Right lobe of liver (tissue), 6 donors: ENCODE data around the gene ACSL3. TPM values are rescaled to one million over a fixed set of nuclear protein-coding genes. Genes with fewer than 3 reads are reported as not detected.
"Not testable (repeated sequence)": the region's sequence is repeated elsewhere in the genome, so short reads cannot be mapped to it uniquely, and the experiment has no call there.

Experiments used
- ATAC-seq, 4 donors: fragments of 200-7000 bp; cut with Tn5 transposase; one replicate each; pipeline ENCODE4 v1.9.1; 2020; ENCODE audit warnings: mild to moderate bottlenecking in 4 of 4, moderate library complexity in 4 of 4
- DNase-seq, 3 donors: peaks; one replicate each; pipeline ENCODE4 v3.0.0-alpha.2; 2020
- H3K27ac ChIP-seq, 3 donors: fragments of 200-600 bp; one replicate each; pipeline ENCODE4 v1.8.0; 2022
- H3K27me3 ChIP-seq, 2 donors: fragments of 200-600 bp; one replicate each; pipeline ENCODE4 v1.8.0; 2022
- H3K36me3 ChIP-seq, 4 donors: fragments of 200-600 bp; sonication (generic) in 1 of 4; one replicate each; pipeline versions ENCODE4 v1.5.1 to v1.8.0; 2017 to 2022; ENCODE audit warnings: control low read depth in 1 of 4
- H3K4me1 ChIP-seq, 4 donors: fragments of 200-600 bp; sonication (generic) in 1 of 4; one replicate each; pipeline versions ENCODE4 v1.5.1 to v1.8.0; 2017 to 2022; ENCODE audit warnings: control low read depth in 1 of 4
- H3K4me3 ChIP-seq, 3 donors: fragments of 200-600 bp; one replicate each; pipeline ENCODE4 v1.8.0; 2022
- H3K9me3 ChIP-seq, 4 donors: fragments of 200-600 bp; sonication (generic) in 1 of 4; one replicate each; pipeline versions ENCODE4 v1.5.1 to v1.8.0; 2017 to 2022; ENCODE audit warnings: control low read depth in 1 of 4
- CTCF ChIP-seq, 4 donors: fragments of 200-600 bp in 3 of 4; fragments of 450-650 bp in 1 of 4; IDR thresholded peaks; one replicate each; pipeline versions ENCODE4 v1.5.1 to v1.8.0; 2016 to 2022; ENCODE audit warnings: antibody characterized with exemption in 4 of 4, mild to moderate bottlenecking in 2 of 4
- POLR2A ChIP-seq: fragments of 450-650 bp; IDR thresholded peaks from one replicate; pipeline ENCODE4 v1.6.1; 2017; ENCODE audit warnings: antibody characterized with exemption, mild to moderate bottlenecking
- WGBS: methylation state at CpG from one replicate; pipeline ENCODE4 v1.1.6; 2018; ENCODE audit warnings: low coverage, low lambda C conversion rate; ENCODE audit not compliant: insufficient coverage; ENCODE audit errors: missing lambda C conversion rate; 5-methylcytosine and 5-hydroxymethylcytosine counted together
- intact Hi-C, 2 donors: fragments of 100-400 bp; cut with DNase I; formaldehyde crosslinking; loops; one replicate each; pipeline versions ENCODE4 v1.11.2 to v1.14.1; 2022
- total RNA-seq, 6 experiments: library from RNA; depleted of rRNA in 2 of 6; stranded (reverse); fragments of >200 nt in 2 of 6; fragmentation: NEBNext Ultra II Directional in 3 of 6; extraction: Animal tissue kit (Norgen Biotek cat#: 25700) in 3 of 6; gene quantifications; one replicate each; pipeline versions ENCODE4 v1.1.0 to v1.2.4, GENCODE V29; 2016 to 2023
- donor health status: DM: no; HTN: yes; CAD: no.
- donor health status: DM: no; HTN: no; CAD: no.
- donor health status: DM: no; HTN: no; CAD: no.
- donor health status: DM: no; HTN: yes; CAD: no.
- donor health status: DM: no; HTN: yes; CAD: no.

The ACSL3 gene
- total RNA-seq, 6 experiments from 2014 or later, result 31.1 to 73.0 (median 49.9) TPM

- H3K4me1 ChIP-seq, result peaks cover 0 to 64% (median 14%) of the 10 kb centered on the region in 4 donors
- intact Hi-C loops, result loop anchor here in 1 of 2 donors (10.0 kb wide), 1 partner anchor 68 kb away; no protein-coding TSS in a partner anchor
- H3K27ac ChIP-seq, result peak overlapping the region in 1 of 3 donors; percentile 94
- TF ChIP-seq POLR2A (no peak), CTCF (IDR thresholded peaks at IDR 0.05) (no peak)
- no peak for ATAC-seq
- DNase-seq, result no peak
- H3K36me3 ChIP-seq, result no peaks in the 10 kb centered on the region
- H3K27me3 ChIP-seq, result no peaks in the 10 kb centered on the region
- 39% methylated on average over 6 of the region's 6 CpGs for WGBS
- H3K9me3 ChIP-seq, result no peaks in the 10 kb centered on the region
- peak overlapping the region in 1 of 3 donors; percentile 87 for H3K4me3 ChIP-seq
Measured at GRCh38 chr2:222862909-222863544, 2.2 kb downstream of the ACSL3 start.

GRCh38 chr2:222864296-222864695 is 3.5 kb downstream of the ACSL3 start:
- no peaks in the 10 kb centered on the region for H3K9me3 ChIP-seq
- H3K4me1 ChIP-seq, result peaks cover 0 to 76% (median 17%) of the 10 kb centered on the region in 4 donors

GRCh38 chr2:222865301-222865700 is 4.5 kb downstream of the ACSL3 start:
- no peaks in the 10 kb centered on the region for H3K36me3 ChIP-seq
- no peaks in the 10 kb centered on the region for H3K27me3 ChIP-seq
- DNase-seq (no peak), ATAC-seq (no peak)
- H3K9me3 ChIP-seq, result no peaks in the 10 kb centered on the region
- H3K4me1 ChIP-seq, result peaks cover 0 to 74% (median 16%) of the 10 kb centered on the region in 4 donors
- TF ChIP-seq POLR2A (no peak), CTCF (IDR thresholded peaks at IDR 0.05) (no peak)
- H3K27ac ChIP-seq, result peak overlapping the region in 1 of 3 donors; percentile 2
- no peak overlapping the region for H3K4me3 ChIP-seq
- WGBS, result 14% methylated on average over 2 of the region's 2 CpGs
- intact Hi-C loops, result loop anchor here in 1 of 2 donors (10.0 kb wide), 1 partner anchor 70 kb away; no protein-coding TSS in a partner anchor

More at GRCh38 chr2:222864296-222864695, 3.5 kb downstream of the ACSL3 start:
- H3K36me3 ChIP-seq, result no peaks in the 10 kb centered on the region
- H3K4me3 ChIP-seq, result no peak overlapping the region
- WGBS, result 74% methylated on average over 3 of the region's 3 CpGs
- intact Hi-C loops, result loop anchor here in 1 of 2 donors (10.0 kb wide), 1 partner anchor 69 kb away; no protein-coding TSS in a partner anchor
- no peak for DNase-seq
- H3K27ac ChIP-seq, result no peak overlapping the region
- TF ChIP-seq POLR2A (no peak), CTCF (IDR thresholded peaks at IDR 0.05) (no peak)
- H3K27me3 ChIP-seq, result no peaks in the 10 kb centered on the region
- ATAC-seq, result no peak

GRCh38 chr2:222866358-222866960 is 5.6 kb downstream of the ACSL3 start:
- intact Hi-C loops, result loop anchor here in 1 of 2 donors (10.0 kb wide), 1 partner anchor 72 kb away; no protein-coding TSS in a partner anchor
- Histone ChIP-seq H3K4me1 (peaks cover 0 to 80% (median 15%) of the 10 kb centered on the region in 4 donors), H3K36me3 (no peaks in the 10 kb centered on the region), H3K9me3 (no peaks in the 10 kb centered on the region), H3K4me3 (no peak overlapping the region), H3K27me3 (no peaks in the 10 kb centered on the region), H3K27ac (no peak overlapping the region)
- DNase-seq (peak in 1 of 3 donors; percentile 65), ATAC-seq (peak; percentile 45 to 74 (median 74))
- WGBS, result 53% methylated on average over 12 of the region's 13 CpGs
- TF ChIP-seq CTCF (IDR thresholded peaks at IDR 0.05) (no peak), POLR2A (no peak)

- not testable (repeated sequence) for H3K36me3 ChIP-seq, H3K4me3 ChIP-seq, H3K9me3 ChIP-seq, H3K27ac ChIP-seq, H3K27me3 ChIP-seq
- H3K4me1 ChIP-seq, result peaks cover 0 to 65% (median 9%) of the 10 kb centered on the region in 4 donors
- WGBS, result 76% methylated on average over 6 of the region's 8 CpGs
- peak; percentile 26 to 63 (median 41) for ATAC-seq
- intact Hi-C loops, result loop anchor here in 1 of 2 donors (10.0 kb wide), 1 partner anchor 74 kb away; no protein-coding TSS in a partner anchor
- peak in 2 of 3 donors; percentile 57 to 61 for DNase-seq
Measured at GRCh38 chr2:222868560-222869251, 7.9 kb downstream of the ACSL3 start.
